Femur (tissue), 1 donor: Measurements from ENCODE around the gene GIPC3.
"Not testable (repeated sequence)": the region's sequence is repeated elsewhere in the genome, so short reads cannot be mapped to it uniquely, and the experiment has no call there.

Source experiments
- DNase-seq: peaks from one replicate; pipeline ENCODE4 v3.0.0-alpha.2; 2017

The GIPC3 gene

GRCh38 chr19:3551792-3552095 is 33.5 kb upstream of the GIPC3 start:
- DNase-seq = no peak

- DNase-seq = no peak
Measured at GRCh38 chr19:3554254-3555083, 30.8 kb upstream of the GIPC3 start.

GRCh38 chr19:3555653-3556422 is 29.4 kb upstream of the GIPC3 start:
- DNase-seq = no peak

GRCh38 chr19:3556423-3556977 is 28.8 kb upstream of the GIPC3 start:
- no peak for DNase-seq

GRCh38 chr19:3556978-3557460 is 28.3 kb upstream of the GIPC3 start:
- no peak for DNase-seq

GRCh38 chr19:3557461-3558248 is 27.6 kb upstream of the GIPC3 start, which contains the start of gene MFSD12:
TSS of gene MFSD12 (minus strand) at chr19:3557586. CDS start at chr19:3557403, 183 bp downstream.
- DNase-seq = peak; percentile 96

- no peak for DNase-seq
Measured at GRCh38 chr19:3563709-3564524, 21.4 kb upstream of the GIPC3 start.

- no peak for DNase-seq
Measured at GRCh38 chr19:3565139-3565538, 20.1 kb upstream of the GIPC3 start.

- not testable (repeated sequence) for DNase-seq
Measured at GRCh38 chr19:3570042-3570441, 15.2 kb upstream of the GIPC3 start.

GRCh38 chr19:3570606-3571011 is 14.7 kb upstream of the GIPC3 start:
- DNase-seq = no peak

- DNase-seq = peak; percentile 100
Measured at GRCh38 chr19:3572132-3572854, 13.0 kb upstream of the GIPC3 start.

- DNase-seq = no peak
Measured at GRCh38 chr19:3572855-3573161, 12.5 kb upstream of the GIPC3 start, which contains the start of gene HMG20B. TSS of gene HMG20B (plus strand) at chr19:3572944. CDS start at chr19:3573310, 366 bp downstream.

GRCh38 chr19:3573162-3573857 is 12.0 kb upstream of the GIPC3 start:
- DNase-seq = peak; percentile 53

- DNase-seq = peak; percentile 93
Measured at GRCh38 chr19:3573858-3574637, 11.2 kb upstream of the GIPC3 start.

- DNase-seq = no peak
Measured at GRCh38 chr19:3575260-3575741, 10.0 kb upstream of the GIPC3 start.

- DNase-seq = no peak
Measured at GRCh38 chr19:3575949-3576673, 9.2 kb upstream of the GIPC3 start.

GRCh38 chr19:3576696-3577443 is 8.4 kb upstream of the GIPC3 start:
- peak; percentile 85 for DNase-seq

GRCh38 chr19:3577723-3578344 is 7.4 kb upstream of the GIPC3 start:
- no peak for DNase-seq
